ENCODE measurements around the gene TMEM179. TPM values are rescaled to one million over a fixed set of nuclear protein-coding genes. Genes with fewer than 3 reads are reported as not detected.

TMEM179 gene
- total and polyA plus RNA-seq, 2 experiments from 2014 or later, result not detected

DNA sequence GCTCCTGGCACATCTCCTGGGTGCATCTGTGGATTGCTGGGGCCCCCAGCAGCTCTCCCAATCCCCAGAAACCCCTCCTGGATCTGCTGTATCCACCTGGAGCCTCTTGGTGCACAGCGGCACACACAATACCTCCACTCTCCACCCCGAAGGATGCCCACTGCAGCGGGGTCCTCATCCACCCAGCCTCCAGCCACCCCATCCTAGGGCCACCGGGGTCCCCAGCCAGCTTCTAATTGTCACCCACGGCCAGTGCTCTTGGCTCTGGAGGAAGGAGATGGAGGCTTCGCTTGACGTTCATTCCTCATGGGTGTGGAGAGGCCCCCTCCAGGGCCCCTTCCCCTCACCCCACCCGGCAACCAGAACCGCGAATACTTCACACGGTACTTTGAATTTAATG is 31.6 kb upstream of the TMEM179 start:
- 44% methylated on average over 11 of the region's 11 CpGs for WGBS, 2 experiments (ENCODE audit: low coverage in 1 of 2, low lambda C conversion rate in 2 of 2, missing lambda C conversion rate in 2 of 2)
- in situ Hi-C loops (cut with MboI), result no loop called here
- Histone ChIP-seq H3K4me3 (no peak overlapping the region), H3K4me1 (ENCODE audit: insufficient read depth) (no peaks in the 10 kb centered on the region), H3K9me3 (ENCODE audit: low read depth) (no peaks in the 10 kb centered on the region), H3K9ac (no peak overlapping the region), H3K4me2 (ENCODE audit: unreplicated experiment) (no peak overlapping the region), H3K27me3 (replicated peaks; ENCODE audit: insufficient read depth) (peaks cover 40% of the 10 kb centered on the region), H3K79me2 (ENCODE audit: insufficient read depth) (no peaks in the 10 kb centered on the region), H3K9me2 (ENCODE audit: insufficient read depth) (no peaks in the 10 kb centered on the region), H3F3A (ENCODE audit: insufficient read depth) (no peaks in the 10 kb centered on the region), H3K36me3 (ENCODE audit: low read depth) (no peaks in the 10 kb centered on the region), H3K27ac (no peak overlapping the region), H4K20me1 (ENCODE audit: insufficient read depth) (no peaks in the 10 kb centered on the region), H2AFZ (no peak overlapping the region)
- DNase-seq, result no peak
- no peak for TF ChIP-seq EZH2 (IDR thresholded peaks at IDR 0.05; ENCODE audit: insufficient read depth, poor library complexity, severe bottlenecking)
- TF ChIP-seq EZH2phosphoT487 (IDR thresholded peaks at IDR 0.05; ENCODE audit: insufficient read depth, low read depth), result no peak

DNA sequence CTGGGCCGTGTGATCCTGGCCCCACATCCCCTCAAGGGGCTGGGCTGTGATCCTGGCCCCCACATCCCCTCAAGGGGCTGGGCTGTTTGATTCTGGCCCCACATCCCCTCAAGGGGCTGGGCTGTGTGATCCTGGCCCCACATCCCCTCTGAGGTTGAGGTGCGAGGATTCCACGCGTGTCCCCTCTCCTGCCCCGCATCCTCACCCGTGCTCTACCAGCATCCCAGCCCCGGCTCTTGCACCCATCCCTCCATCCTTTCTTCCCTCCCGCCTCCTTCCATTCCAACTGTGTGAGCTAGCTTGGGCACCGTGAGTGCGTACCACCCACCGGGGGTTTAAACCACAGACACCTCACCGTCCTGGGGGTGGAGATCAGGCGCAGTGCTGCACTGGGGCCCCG is 31.1 kb upstream of the TMEM179 start:
- Histone ChIP-seq H3K4me2 (ENCODE audit: unreplicated experiment) (no peak overlapping the region), H3K4me1 (ENCODE audit: insufficient read depth) (no peaks in the 10 kb centered on the region), H3K36me3 (ENCODE audit: low read depth) (no peaks in the 10 kb centered on the region), H3K9me2 (ENCODE audit: insufficient read depth) (no peaks in the 10 kb centered on the region), H3K9ac (no peak overlapping the region), H3K4me3 (no peak overlapping the region), H4K20me1 (ENCODE audit: insufficient read depth) (no peaks in the 10 kb centered on the region), H3K79me2 (ENCODE audit: insufficient read depth) (no peaks in the 10 kb centered on the region), H2AFZ (no peak overlapping the region), H3F3A (ENCODE audit: insufficient read depth) (no peaks in the 10 kb centered on the region), H3K27ac (no peak overlapping the region), H3K27me3 (replicated peaks; ENCODE audit: insufficient read depth) (peaks cover 44% of the 10 kb centered on the region), H3K9me3 (ENCODE audit: low read depth) (no peaks in the 10 kb centered on the region)
- no peak for DNase-seq
- TF ChIP-seq EZH2 (IDR thresholded peaks at IDR 0.05; ENCODE audit: insufficient read depth, poor library complexity, severe bottlenecking), result no peak
- TF ChIP-seq EZH2phosphoT487 (IDR thresholded peaks at IDR 0.05; ENCODE audit: insufficient read depth, low read depth), result no peak
- 54 to 59% methylated on average over 12 to 14 of the region's 14 CpGs for WGBS, 2 experiments (ENCODE audit: low coverage in 1 of 2, low lambda C conversion rate in 2 of 2, missing lambda C conversion rate in 2 of 2)
- in situ Hi-C loops (cut with MboI), result no loop called here

DNA sequence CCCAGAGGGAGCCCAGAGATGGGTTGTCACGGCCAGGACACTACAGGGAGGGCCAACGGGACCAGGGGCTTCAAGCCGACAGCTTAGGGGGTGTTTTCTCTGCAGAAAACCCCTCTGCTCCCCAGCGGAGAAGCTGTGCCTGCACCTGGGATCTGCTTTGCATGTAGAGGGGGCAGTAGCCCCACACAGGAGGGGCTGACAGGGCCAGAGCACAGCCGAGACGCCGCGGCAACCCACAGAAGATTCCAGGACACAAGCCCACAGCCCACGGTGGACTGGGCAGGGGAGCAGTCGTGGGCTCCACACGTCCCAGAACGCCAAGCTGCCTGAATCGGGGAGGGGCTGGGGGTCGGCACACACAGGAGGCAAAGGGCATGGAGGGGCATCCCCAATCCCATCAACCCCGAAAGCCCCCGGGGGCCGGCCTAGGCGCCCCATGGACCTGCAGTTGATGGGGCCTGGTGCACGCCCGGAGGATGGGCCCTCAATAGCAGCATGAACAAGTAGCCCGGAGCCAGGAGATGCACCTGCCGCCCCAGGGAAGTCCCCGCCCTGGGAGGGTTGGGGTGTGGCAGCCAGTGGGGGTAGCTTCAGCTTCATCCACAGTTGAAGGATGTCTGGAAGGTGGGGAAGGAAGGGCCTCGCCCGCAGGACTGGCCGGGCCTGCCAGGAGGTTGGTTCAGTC is 30.5 kb upstream of the TMEM179 start:
- H3F3A ChIP-seq (ENCODE audit: insufficient read depth), result no peaks in the 10 kb centered on the region
- 68 to 70% methylated on average over 24 to 26 of the region's 26 CpGs for WGBS, 2 experiments (ENCODE audit: low coverage in 1 of 2, low lambda C conversion rate in 2 of 2, missing lambda C conversion rate in 2 of 2)
- no peak for TF ChIP-seq EZH2phosphoT487 (IDR thresholded peaks at IDR 0.05; ENCODE audit: insufficient read depth, low read depth)
- no peak for TF ChIP-seq EZH2 (IDR thresholded peaks at IDR 0.05; ENCODE audit: insufficient read depth, poor library complexity, severe bottlenecking)
- no peak overlapping the region for H2AFZ ChIP-seq
- no peak overlapping the region for H3K27ac ChIP-seq
- H3K4me1 ChIP-seq (ENCODE audit: insufficient read depth), result no peaks in the 10 kb centered on the region
- no peak overlapping the region for H3K4me2 ChIP-seq (ENCODE audit: unreplicated experiment)
- no peak overlapping the region for H3K9ac ChIP-seq
- no peak overlapping the region for H3K4me3 ChIP-seq
- in situ Hi-C loops (cut with MboI), result no loop called here
- DNase-seq, result no peak
- peaks cover 51% of the 10 kb centered on the region for H3K27me3 ChIP-seq (replicated peaks; ENCODE audit: insufficient read depth)
- no peaks in the 10 kb centered on the region for H3K36me3 ChIP-seq (ENCODE audit: low read depth)
- H3K9me2 ChIP-seq (ENCODE audit: insufficient read depth), result no peaks in the 10 kb centered on the region
- H4K20me1 ChIP-seq (ENCODE audit: insufficient read depth), result no peaks in the 10 kb centered on the region
- H3K79me2 ChIP-seq (ENCODE audit: insufficient read depth), result no peaks in the 10 kb centered on the region
- no peaks in the 10 kb centered on the region for H3K9me3 ChIP-seq (ENCODE audit: low read depth)

DNA sequence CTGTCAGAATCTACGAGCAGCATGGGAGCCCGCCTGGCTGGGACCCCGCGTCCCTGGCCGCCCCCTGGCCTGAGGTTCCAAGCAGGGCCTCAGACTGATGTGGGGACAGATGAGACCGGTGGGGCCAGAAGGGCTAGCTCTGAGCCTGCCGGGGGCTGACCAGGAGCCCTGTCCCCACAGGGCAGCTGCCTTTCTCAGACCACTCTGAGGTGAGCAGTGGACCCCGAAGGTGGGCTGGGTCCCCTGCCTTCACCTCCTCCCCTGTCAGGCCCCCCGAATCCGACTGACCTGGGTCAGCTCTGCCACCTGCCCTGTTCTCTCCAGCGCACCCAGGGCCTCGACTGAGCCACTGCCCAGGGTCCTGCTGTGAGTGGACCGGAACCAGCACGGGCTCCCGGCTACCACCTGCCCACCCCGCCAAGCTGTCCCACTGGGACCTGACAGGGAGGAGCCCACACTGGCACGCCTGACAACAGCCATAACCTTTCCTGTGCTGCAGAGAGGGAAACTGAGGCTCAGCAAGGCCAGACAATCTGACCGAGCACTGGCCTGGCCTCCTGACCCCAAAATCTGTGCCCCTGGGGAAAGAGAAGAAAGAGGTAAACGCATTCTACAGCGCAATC is 29.7 kb upstream of the TMEM179 start:
- Histone ChIP-seq H3K9ac (no peak overlapping the region), H2AFZ (no peak overlapping the region), H3F3A (ENCODE audit: insufficient read depth) (no peaks in the 10 kb centered on the region), H3K27me3 (replicated peaks; ENCODE audit: insufficient read depth) (peaks cover 48% of the 10 kb centered on the region), H3K4me2 (ENCODE audit: unreplicated experiment) (no peak overlapping the region), H3K27ac (no peak overlapping the region), H4K20me1 (ENCODE audit: insufficient read depth) (no peaks in the 10 kb centered on the region), H3K9me2 (ENCODE audit: insufficient read depth) (no peaks in the 10 kb centered on the region), H3K79me2 (ENCODE audit: insufficient read depth) (no peaks in the 10 kb centered on the region), H3K9me3 (ENCODE audit: low read depth) (no peaks in the 10 kb centered on the region), H3K4me3 (no peak overlapping the region), H3K36me3 (ENCODE audit: low read depth) (no peaks in the 10 kb centered on the region), H3K4me1 (ENCODE audit: insufficient read depth) (no peaks in the 10 kb centered on the region)
- no peak for DNase-seq
- TF ChIP-seq EZH2phosphoT487 (IDR thresholded peaks at IDR 0.05; ENCODE audit: insufficient read depth, low read depth), result no peak
- TF ChIP-seq EZH2 (IDR thresholded peaks at IDR 0.05; ENCODE audit: insufficient read depth, poor library complexity, severe bottlenecking), result no peak
- whole genome bisulfite sequencing, 2 experiments (ENCODE audit: low coverage in 1 of 2, low lambda C conversion rate in 2 of 2, missing lambda C conversion rate in 2 of 2), result 58 to 62% methylated on average over 19 to 20 of the region's 20 CpGs
- in situ Hi-C loops (cut with MboI), result no loop called here

All from GM23248 (cell line).